ENCODE data around the gene RHBDD1.

The RHBDD1 gene

GRCh38 chr2:226999661-227000060 is 163.8 kb downstream of the RHBDD1 start:
- no peak for DNase-seq
- no peak for TF ChIP-seq POLR2A (IDR thresholded peaks at IDR 0.05; ENCODE audit: low read length)
- no peak for TF ChIP-seq GATA1 (IDR thresholded peaks at IDR 0.05; ENCODE audit: low read depth, low read length)

- TF ChIP-seq POLR2A (IDR thresholded peaks at IDR 0.05; ENCODE audit: low read length): no peak
- no peak for TF ChIP-seq GATA1 (IDR thresholded peaks at IDR 0.05; ENCODE audit: low read depth, low read length)
Measured at GRCh38 chr2:227000123-227000522, 164.3 kb downstream of the RHBDD1 start.

GRCh38 chr2:227004482-227004881 is 168.6 kb downstream of the RHBDD1 start:
- DNase-seq: no peak
- TF ChIP-seq GATA1 (IDR thresholded peaks at IDR 0.05; ENCODE audit: low read depth, low read length) (no peak), POLR2A (IDR thresholded peaks at IDR 0.05; ENCODE audit: low read length) (no peak)

More at GRCh38 chr2:227000123-227000522, 164.3 kb downstream of the RHBDD1 start:
- DNase-seq: no peak

GRCh38 chr2:227006189-227006897 is 170.5 kb downstream of the RHBDD1 start:
- DNase-seq: no peak
- no peak for TF ChIP-seq GATA1 (IDR thresholded peaks at IDR 0.05; ENCODE audit: low read depth, low read length)
- TF ChIP-seq POLR2A (IDR thresholded peaks at IDR 0.05; ENCODE audit: low read length): no peak

- no peak for TF ChIP-seq POLR2A (IDR thresholded peaks at IDR 0.05; ENCODE audit: low read length)
- TF ChIP-seq GATA1 (IDR thresholded peaks at IDR 0.05; ENCODE audit: low read depth, low read length): no peak
- no peak for DNase-seq
Measured at GRCh38 chr2:227007148-227007547, 171.3 kb downstream of the RHBDD1 start.

DNA sequence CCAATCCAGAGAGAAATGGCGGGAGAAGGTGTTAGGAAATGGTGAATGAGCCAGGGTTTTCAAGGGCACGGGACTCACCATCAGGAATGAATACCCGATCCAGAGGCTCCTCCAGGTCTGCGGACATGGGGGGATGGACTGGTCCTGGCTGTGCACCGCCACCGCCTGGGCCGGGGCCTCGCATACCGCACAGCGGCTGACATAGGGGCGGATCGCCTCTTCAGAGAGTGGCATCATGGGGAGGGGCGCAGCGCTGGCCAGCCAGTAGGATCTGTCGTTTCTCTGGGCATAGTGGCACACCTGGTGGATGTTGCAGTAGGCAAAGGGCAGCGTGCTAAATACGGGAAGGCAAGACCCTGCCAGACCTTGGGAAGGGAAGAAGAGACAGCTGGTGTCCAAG is 172.1 kb downstream of the RHBDD1 start:
- TF ChIP-seq GATA1 (IDR thresholded peaks at IDR 0.05; ENCODE audit: low read depth, low read length) (no peak), POLR2A (IDR thresholded peaks at IDR 0.05; ENCODE audit: low read length) (no peak)
- DNase-seq: no peak

DNA sequence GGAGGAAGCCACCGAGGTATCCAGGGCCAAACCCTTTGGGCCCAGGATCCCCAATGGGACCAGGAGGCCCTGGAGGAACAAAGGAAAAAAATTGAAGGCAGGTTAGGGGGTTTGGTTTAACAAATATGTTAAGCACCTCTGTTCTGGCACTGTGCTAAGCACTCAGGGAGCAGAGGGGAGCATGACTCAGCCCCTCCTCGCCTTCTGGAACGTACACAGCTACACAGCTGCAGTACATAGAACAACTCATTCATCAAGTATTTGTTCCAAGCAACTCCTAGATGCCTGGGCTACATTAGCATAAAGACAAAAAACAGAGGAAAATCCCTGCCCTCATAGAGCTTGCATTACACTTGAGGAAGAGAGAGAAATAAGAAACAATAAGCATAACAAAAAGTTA is 174.6 kb downstream of the RHBDD1 start:
- TF ChIP-seq POLR2A (IDR thresholded peaks at IDR 0.05; ENCODE audit: low read length) (no peak), GATA1 (IDR thresholded peaks at IDR 0.05; ENCODE audit: low read depth, low read length) (no peak)
- no peak for DNase-seq

GRCh38 chr2:227013330-227013729 is 177.5 kb downstream of the RHBDD1 start:
- no peak for DNase-seq
- TF ChIP-seq POLR2A (IDR thresholded peaks at IDR 0.05; ENCODE audit: low read length) (no peak), GATA1 (IDR thresholded peaks at IDR 0.05; ENCODE audit: low read depth, low read length) (no peak)

GRCh38 chr2:227013881-227014280 is 178.0 kb downstream of the RHBDD1 start:
- no peak for TF ChIP-seq GATA1 (IDR thresholded peaks at IDR 0.05; ENCODE audit: low read depth, low read length)
- TF ChIP-seq POLR2A (IDR thresholded peaks at IDR 0.05; ENCODE audit: low read length): no peak

GRCh38 chr2:227016894-227017293 is 181.0 kb downstream of the RHBDD1 start:
- DNase-seq: no peak
- TF ChIP-seq GATA1 (IDR thresholded peaks at IDR 0.05; ENCODE audit: low read depth, low read length) (no peak), POLR2A (IDR thresholded peaks at IDR 0.05; ENCODE audit: low read length) (no peak)

More at GRCh38 chr2:227013881-227014280, 178.0 kb downstream of the RHBDD1 start:
- DNase-seq: no peak

- TF ChIP-seq GATA1 (IDR thresholded peaks at IDR 0.05; ENCODE audit: low read depth, low read length): no peak
- no peak for TF ChIP-seq POLR2A (IDR thresholded peaks at IDR 0.05; ENCODE audit: low read length)
- DNase-seq: no peak
Measured at GRCh38 chr2:227020416-227020815, 184.6 kb downstream of the RHBDD1 start.

- no peak for TF ChIP-seq POLR2A (IDR thresholded peaks at IDR 0.05; ENCODE audit: low read length)
- TF ChIP-seq GATA1 (IDR thresholded peaks at IDR 0.05; ENCODE audit: low read depth, low read length): no peak
- DNase-seq: no peak
Measured at GRCh38 chr2:227022608-227023007, 186.8 kb downstream of the RHBDD1 start.

DNA sequence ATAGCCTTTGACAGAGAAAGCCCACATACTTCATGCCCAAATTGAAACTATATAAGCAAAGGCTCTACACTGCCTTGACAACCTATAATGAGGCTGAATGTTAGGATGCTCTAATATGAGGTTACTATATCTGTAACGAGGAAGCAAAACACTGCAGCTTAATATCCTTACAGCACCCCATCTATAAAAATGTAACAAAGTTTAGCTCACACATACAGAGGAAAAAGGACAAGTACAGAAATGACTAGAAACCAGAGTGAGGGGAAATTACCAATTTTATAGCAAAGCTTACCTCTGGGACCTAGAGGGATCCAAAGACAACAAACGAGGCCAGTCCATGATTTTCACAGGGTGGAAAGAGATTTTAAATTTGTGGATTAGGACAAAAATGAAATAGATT is 189.7 kb downstream of the RHBDD1 start:
- TF ChIP-seq POLR2A (IDR thresholded peaks at IDR 0.05; ENCODE audit: low read length) (no peak), GATA1 (IDR thresholded peaks at IDR 0.05; ENCODE audit: low read depth, low read length) (no peak)
- no peak for DNase-seq

GRCh38 chr2:227029426-227030105 is 193.7 kb downstream of the RHBDD1 start:
- no peak for DNase-seq
- no peak for TF ChIP-seq GATA1 (IDR thresholded peaks at IDR 0.05; ENCODE audit: low read depth, low read length)

DNA sequence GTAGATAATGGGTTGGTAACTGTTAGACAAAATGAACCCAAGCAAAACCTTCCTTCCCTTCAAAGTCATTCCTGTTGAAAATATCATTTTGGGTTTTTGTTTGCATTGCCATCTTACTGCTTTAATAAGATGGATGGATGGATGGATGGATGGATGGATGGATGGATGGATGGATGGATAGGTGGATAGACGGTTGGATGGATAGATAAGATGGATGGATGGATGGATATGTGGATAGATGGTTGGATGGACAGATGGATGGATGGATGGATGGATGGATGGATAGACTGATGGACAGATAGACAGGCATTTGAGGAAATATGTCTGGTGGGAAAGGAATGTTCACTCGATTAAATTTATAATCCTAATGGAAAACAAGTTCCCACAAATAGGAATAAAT is 194.9 kb downstream of the RHBDD1 start:
- no peak for DNase-seq
- TF ChIP-seq POLR2A (IDR thresholded peaks at IDR 0.05; ENCODE audit: low read length) (no peak), GATA1 (IDR thresholded peaks at IDR 0.05; ENCODE audit: low read depth, low read length) (no peak)

All from erythroblast (primary cell).